SK-N-SH (cell line): ENCODE results near the gene MYO10. TPM values are rescaled to one million over a fixed set of nuclear protein-coding genes. Genes with fewer than 3 reads are reported as not detected.

Source experiments
- CTCF ChIA-PET: fragments of 300-600, 350-600 bp; formaldehyde crosslinking; extraction: SDS; loops from one replicate; lab custom pipeline; 2021; lab: Yijun Ruan, JAX
- POLR2A ChIA-PET: fragments of 350-600 bp; sonication (Branson Sonifier 250); formaldehyde crosslinking; extraction: SDS; loops from one replicate; lab custom pipeline; 2020; ENCODE audit warnings: antibody characterized with exemption, inconsistent platforms; lab: Yijun Ruan, JAX
- DNase-seq: peaks from one replicate; pipeline ENCODE4 v3.0.0; 2012
- H2AFZ ChIP-seq: fragments of 200-600 bp; sonication (generic); 2 replicates; pipeline ENCODE4 v1.8.1; 2016; ENCODE audit warnings: antibody characterized with exemption, mild to moderate bottlenecking, low read depth
- H3F3A ChIP-seq: fragments of 200-600 bp; sonication (generic); replicated peaks from 2 replicates; pipeline ENCODE3; 2016; ENCODE audit warnings: antibody characterized with exemption, mild to moderate bottlenecking; ENCODE audit not compliant: insufficient read depth
- H3K27ac ChIP-seq, 2 experiments: fragments of 200-500 bp in 1 of 2; fragments of 200-600 bp in 1 of 2; sonication (Bioruptor generic) in 1 of 2; sonication (generic), shearing (Covaris generic) in 1 of 2; 2 replicates each; pipeline versions ENCODE4 v1.5.1 to v1.6.1; 2014 to 2016; ENCODE audit warnings: low read depth in 2 of 2, inconsistent platforms in 1 of 2, low read length in 1 of 2, mild to moderate bottlenecking in 1 of 2, mixed read lengths in 1 of 2
- H3K27me3 ChIP-seq: fragments of 200-600 bp; sonication (generic), shearing (Covaris generic); 2 replicates; pipeline ENCODE4 v1.6.1; 2016; ENCODE audit warnings: mixed run types; ENCODE audit not compliant: insufficient read depth
- H3K36me3 ChIP-seq, 2 experiments: fragments of 200-500 bp in 1 of 2; fragments of 200-600 bp in 1 of 2; sonication (Bioruptor generic) in 1 of 2; sonication (generic) in 1 of 2; replicated peaks in 1 of 2; 2 replicates each; pipeline versions ENCODE3 to v1.5.1; 2014 to 2016; ENCODE audit warnings: low read length in 1 of 2, mild to moderate bottlenecking in 1 of 2; ENCODE audit not compliant: insufficient read depth in 2 of 2, control insufficient read depth in 1 of 2
- H3K4me1 ChIP-seq, 2 experiments: fragments of 200-500 bp in 1 of 2; fragments of 200-600 bp in 1 of 2; sonication (Bioruptor generic) in 1 of 2; sonication (generic), shearing (Covaris generic) in 1 of 2; 2 replicates each; pipeline versions ENCODE4 v1.5.1 to v1.6.1; 2014 to 2016; ENCODE audit warnings: low read depth in 1 of 2, low read length in 1 of 2, mixed run types in 1 of 2; ENCODE audit not compliant: insufficient read depth in 2 of 2, control insufficient read depth in 1 of 2
- H3K4me2 ChIP-seq: fragments of 200-600 bp; sonication (generic), shearing (Covaris generic); 2 replicates; pipeline ENCODE4 v1.6.1; 2017; ENCODE audit warnings: mixed run types
- H3K4me3 ChIP-seq, 2 experiments: fragments of 200-500 bp in 1 of 2; fragments of 200-600 bp in 1 of 2; sonication (Bioruptor generic) in 1 of 2; sonication (generic), shearing (Covaris generic) in 1 of 2; 2 replicates each; pipeline versions ENCODE4 v1.5.1 to v1.8.1; 2014 to 2016; ENCODE audit warnings: low read depth in 2 of 2, inconsistent platforms in 1 of 2, low read length in 1 of 2, mild to moderate bottlenecking in 1 of 2, mixed read lengths in 1 of 2, moderate library complexity in 1 of 2
- H3K79me2 ChIP-seq: fragments of 200-600 bp; sonication (generic); 2 replicates; pipeline ENCODE4 v1.8.1; 2017; ENCODE audit warnings: mild to moderate bottlenecking; ENCODE audit not compliant: insufficient read depth
- H3K9ac ChIP-seq: fragments of 200-600 bp; sonication (generic); 2 replicates; pipeline ENCODE4 v1.6.1; 2017; ENCODE audit warnings: mixed run types
- H3K9me2 ChIP-seq: fragments of 200-600 bp; sonication (generic); 2 replicates; pipeline ENCODE4 v1.6.1; 2017; ENCODE audit warnings: mixed run types
- H3K9me3 ChIP-seq: fragments of 200-600 bp; sonication (generic); 2 replicates; pipeline ENCODE4 v1.6.1; 2017; ENCODE audit warnings: mixed run types, mild to moderate bottlenecking, moderate library complexity
- H4K20me1 ChIP-seq: fragments of 200-600 bp; sonication (generic); 2 replicates; pipeline ENCODE4 v1.6.1; 2017; ENCODE audit warnings: mild to moderate bottlenecking, mixed run types; ENCODE audit not compliant: insufficient read depth
- CHD2 ChIP-seq: fragments of 150-350 bp; IDR thresholded peaks from 2 replicates; pipeline ENCODE4 v1.6.1; 2018; ENCODE audit warnings: low read length; ENCODE audit not compliant: partially characterized antibody
- FOSL2 ChIP-seq: IDR thresholded peaks from 2 replicates; pipeline ENCODE4 v1.4.0; 2012; ENCODE audit warnings: low read depth, mild to moderate bottlenecking, moderate library complexity, borderline replicate concordance
- FOXJ3 ChIP-seq: sonication (generic); formaldehyde crosslinking; IDR thresholded peaks from 2 replicates; pipeline ENCODE4 v1.5.1; 2020; ENCODE audit warnings: mild to moderate bottlenecking, missing genetic modification reagents
- FOXM1 ChIP-seq: IDR thresholded peaks from 2 replicates; pipeline ENCODE4 v1.4.0; 2012; ENCODE audit warnings: low read depth, mild to moderate bottlenecking
- JUND ChIP-seq: IDR thresholded peaks from 2 replicates; pipeline ENCODE4 v1.4.0; 2012
- MXI1 ChIP-seq: IDR thresholded peaks from 2 replicates; pipeline ENCODE4 v1.6.1; 2012; ENCODE audit warnings: mild to moderate bottlenecking, low read depth, low read length, improper control_type of control experiment
- RAD21 ChIP-seq: IDR thresholded peaks from 2 replicates; pipeline ENCODE4 v1.6.1; 2012; ENCODE audit warnings: mild to moderate bottlenecking, low read length
- RCOR1 ChIP-seq: fragments of 150-350 bp; IDR thresholded peaks from 2 replicates; pipeline ENCODE4 v1.6.1; 2017; ENCODE audit warnings: antibody characterized with exemption, low read length
- RXRA ChIP-seq: IDR thresholded peaks from 2 replicates; pipeline ENCODE4 v1.4.0; 2012; ENCODE audit warnings: low read depth, mild to moderate bottlenecking, borderline replicate concordance
- SIN3A ChIP-seq: IDR thresholded peaks from 2 replicates; pipeline ENCODE4 v1.6.1; 2012; ENCODE audit warnings: low read depth, mild to moderate bottlenecking, low read length, moderate library complexity, borderline replicate concordance
- SMC3 ChIP-seq: IDR thresholded peaks from 2 replicates; pipeline ENCODE4 v1.6.1; 2012; ENCODE audit warnings: low read depth, low read length, improper control_type of control experiment
- TAF1 ChIP-seq: IDR thresholded peaks from 2 replicates; pipeline ENCODE4 v1.6.1; 2012; ENCODE audit warnings: low read depth, mild to moderate bottlenecking, low read length, moderate library complexity, borderline replicate concordance
- WGBS: methylation state at CpG from one replicate; pipeline ENCODE4 v1.1.6; 2017; ENCODE audit warnings: low lambda C conversion rate; 5-methylcytosine and 5-hydroxymethylcytosine counted together
- polyA plus RNA-seq, 3 experiments: library from polyadenylated mRNA; depleted of rRNA; stranded (reverse); fragments of >200 nt; gene quantifications; 2 replicates each; pipeline ENCODE4 v1.2.3, GENCODE V29; 2012
- TF ChIP-seq, protein P1 (sequence below): fragments of 200-600 bp; sonication (generic); IDR thresholded peaks from 2 replicates; pipeline ENCODE4 v1.6.1; 2017; ENCODE audit warnings: antibody characterized with exemption, mild to moderate bottlenecking, moderate library complexity
- TF ChIP-seq, protein P2 (sequence below): IDR thresholded peaks from 2 replicates; pipeline ENCODE4 v1.6.1; 2012; ENCODE audit warnings: mild to moderate bottlenecking, low read depth, low read length, moderate library complexity
- TF ChIP-seq, protein P3 (sequence below): IDR thresholded peaks from 2 replicates; pipeline ENCODE4 v1.4.0; 2012; ENCODE audit warnings: low read depth, borderline replicate concordance
- TF ChIP-seq, protein P4 (sequence below): IDR thresholded peaks from 2 replicates; pipeline ENCODE4; 2012
- TF ChIP-seq, protein P5 (sequence below): IDR thresholded peaks from 2 replicates; pipeline ENCODE4 v1.4.0; 2012; ENCODE audit warnings: low read depth
- TF ChIP-seq, protein P6 (sequence below): IDR thresholded peaks from 2 replicates; pipeline ENCODE4 v1.4.0; 2012; ENCODE audit warnings: low read depth, borderline replicate concordance
- TF ChIP-seq, protein P7 (sequence below): fragments of 150-350 bp; IDR thresholded peaks from 2 replicates; pipeline ENCODE4 v1.6.1; 2016; ENCODE audit warnings: mild to moderate bottlenecking, low read depth, low read length
- TF ChIP-seq, protein P8 (sequence below): fragments of 150-350 bp; IDR thresholded peaks from 2 replicates; pipeline ENCODE4 v1.6.1; 2017; ENCODE audit warnings: antibody characterized with exemption, low read length, low read depth, borderline replicate concordance

MYO10 gene
- polyA plus RNA-seq, 1 of the 3 experiments (the other 2 are of a cell fraction): 8.1 TPM

DNA sequence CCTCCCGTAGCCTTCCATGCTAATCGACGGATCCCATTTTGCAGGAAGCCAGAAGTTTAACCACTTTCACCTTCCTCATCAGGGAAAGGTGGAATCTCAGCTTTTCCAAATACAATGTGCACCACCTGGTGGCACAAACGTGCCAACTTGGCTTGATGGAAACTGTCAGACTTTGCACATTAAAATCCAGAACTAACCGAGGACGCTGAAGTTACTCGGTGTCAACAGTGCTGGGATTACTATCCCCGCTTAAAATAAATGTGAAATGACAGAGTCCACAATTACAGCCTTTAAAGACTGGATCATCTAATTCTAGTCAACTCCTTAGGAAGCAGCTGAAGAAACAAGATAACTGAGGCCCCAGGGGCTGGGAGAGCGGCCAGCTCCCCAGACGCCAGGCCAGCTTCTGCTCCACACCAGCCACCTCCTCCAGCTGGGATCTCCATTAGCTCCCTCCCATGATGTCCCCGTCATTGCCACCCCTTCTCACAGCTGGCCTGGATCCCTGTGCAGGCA is 269.1 kb downstream of the MYO10 start:
- H3K27ac ChIP-seq: peak overlapping the region in 1 of 2 experiments; percentile 18; a peak in 1 of 4 replicates
- ChIA-PET POLR2A (interaction anchor here (0.9 kb wide), 1 partner anchor 177 kb away, joined by 3 read pairs; no protein-coding TSS in a partner anchor), CTCF (interaction anchor here (0.6 to 7.8 kb wide), 43 partner anchors 9 to 537 kb away, joined by 3 to 74 read pairs (median 4); no protein-coding TSS in a partner anchor)
- H3K9me2 ChIP-seq: no peaks in the 10 kb centered on the region
- no peak overlapping the region for H2AFZ ChIP-seq
- peaks cover 19 to 66% of the 10 kb centered on the region in 2 experiments for H3K36me3 ChIP-seq
- H3K4me1 ChIP-seq: peaks cover 0 to 21% of the 10 kb centered on the region in 2 experiments; a peak in 2 of 4 replicates
- peaks cover 17% of the 10 kb centered on the region for H3F3A ChIP-seq
- peak; percentile 64 for DNase-seq
- H3K27me3 ChIP-seq: no peaks in the 10 kb centered on the region
- no peak overlapping the region for H3K9ac ChIP-seq
- WGBS: 58% methylated on average over 11 of the region's 11 CpGs
- H3K9me3 ChIP-seq: no peaks in the 10 kb centered on the region
- peaks cover 41% of the 10 kb centered on the region for H4K20me1 ChIP-seq
- peaks cover 3% of the 10 kb centered on the region for H3K79me2 ChIP-seq
- H3K4me2 ChIP-seq: no peak overlapping the region
- H3K4me3 ChIP-seq: no peak overlapping the region
- TF ChIP-seq, protein P1, sequence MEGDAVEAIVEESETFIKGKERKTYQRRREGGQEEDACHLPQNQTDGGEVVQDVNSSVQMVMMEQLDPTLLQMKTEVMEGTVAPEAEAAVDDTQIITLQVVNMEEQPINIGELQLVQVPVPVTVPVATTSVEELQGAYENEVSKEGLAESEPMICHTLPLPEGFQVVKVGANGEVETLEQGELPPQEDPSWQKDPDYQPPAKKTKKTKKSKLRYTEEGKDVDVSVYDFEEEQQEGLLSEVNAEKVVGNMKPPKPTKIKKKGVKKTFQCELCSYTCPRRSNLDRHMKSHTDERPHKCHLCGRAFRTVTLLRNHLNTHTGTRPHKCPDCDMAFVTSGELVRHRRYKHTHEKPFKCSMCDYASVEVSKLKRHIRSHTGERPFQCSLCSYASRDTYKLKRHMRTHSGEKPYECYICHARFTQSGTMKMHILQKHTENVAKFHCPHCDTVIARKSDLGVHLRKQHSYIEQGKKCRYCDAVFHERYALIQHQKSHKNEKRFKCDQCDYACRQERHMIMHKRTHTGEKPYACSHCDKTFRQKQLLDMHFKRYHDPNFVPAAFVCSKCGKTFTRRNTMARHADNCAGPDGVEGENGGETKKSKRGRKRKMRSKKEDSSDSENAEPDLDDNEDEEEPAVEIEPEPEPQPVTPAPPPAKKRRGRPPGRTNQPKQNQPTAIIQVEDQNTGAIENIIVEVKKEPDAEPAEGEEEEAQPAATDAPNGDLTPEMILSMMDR: peak; percentile 42
- TF ChIP-seq MXI1 (peak; percentile 39; the same call in 1 of the 2 replicates), CHD2 (no peak), RXRA (no peak), JUND (no peak), SMC3 (peak; percentile 75), RCOR1 (peak; percentile 44), FOXM1 (no peak), SIN3A (no peak), RAD21 (peak; percentile 80), FOSL2 (no peak), TAF1 (no peak), FOXJ3 (CRISPR knock-in tag) (peak; percentile 37; the same call in 1 of the 2 replicates)
- TF ChIP-seq, protein P2, sequence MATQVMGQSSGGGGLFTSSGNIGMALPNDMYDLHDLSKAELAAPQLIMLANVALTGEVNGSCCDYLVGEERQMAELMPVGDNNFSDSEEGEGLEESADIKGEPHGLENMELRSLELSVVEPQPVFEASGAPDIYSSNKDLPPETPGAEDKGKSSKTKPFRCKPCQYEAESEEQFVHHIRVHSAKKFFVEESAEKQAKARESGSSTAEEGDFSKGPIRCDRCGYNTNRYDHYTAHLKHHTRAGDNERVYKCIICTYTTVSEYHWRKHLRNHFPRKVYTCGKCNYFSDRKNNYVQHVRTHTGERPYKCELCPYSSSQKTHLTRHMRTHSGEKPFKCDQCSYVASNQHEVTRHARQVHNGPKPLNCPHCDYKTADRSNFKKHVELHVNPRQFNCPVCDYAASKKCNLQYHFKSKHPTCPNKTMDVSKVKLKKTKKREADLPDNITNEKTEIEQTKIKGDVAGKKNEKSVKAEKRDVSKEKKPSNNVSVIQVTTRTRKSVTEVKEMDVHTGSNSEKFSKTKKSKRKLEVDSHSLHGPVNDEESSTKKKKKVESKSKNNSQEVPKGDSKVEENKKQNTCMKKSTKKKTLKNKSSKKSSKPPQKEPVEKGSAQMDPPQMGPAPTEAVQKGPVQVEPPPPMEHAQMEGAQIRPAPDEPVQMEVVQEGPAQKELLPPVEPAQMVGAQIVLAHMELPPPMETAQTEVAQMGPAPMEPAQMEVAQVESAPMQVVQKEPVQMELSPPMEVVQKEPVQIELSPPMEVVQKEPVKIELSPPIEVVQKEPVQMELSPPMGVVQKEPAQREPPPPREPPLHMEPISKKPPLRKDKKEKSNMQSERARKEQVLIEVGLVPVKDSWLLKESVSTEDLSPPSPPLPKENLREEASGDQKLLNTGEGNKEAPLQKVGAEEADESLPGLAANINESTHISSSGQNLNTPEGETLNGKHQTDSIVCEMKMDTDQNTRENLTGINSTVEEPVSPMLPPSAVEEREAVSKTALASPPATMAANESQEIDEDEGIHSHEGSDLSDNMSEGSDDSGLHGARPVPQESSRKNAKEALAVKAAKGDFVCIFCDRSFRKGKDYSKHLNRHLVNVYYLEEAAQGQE: no peak
- TF ChIP-seq, protein P3, sequence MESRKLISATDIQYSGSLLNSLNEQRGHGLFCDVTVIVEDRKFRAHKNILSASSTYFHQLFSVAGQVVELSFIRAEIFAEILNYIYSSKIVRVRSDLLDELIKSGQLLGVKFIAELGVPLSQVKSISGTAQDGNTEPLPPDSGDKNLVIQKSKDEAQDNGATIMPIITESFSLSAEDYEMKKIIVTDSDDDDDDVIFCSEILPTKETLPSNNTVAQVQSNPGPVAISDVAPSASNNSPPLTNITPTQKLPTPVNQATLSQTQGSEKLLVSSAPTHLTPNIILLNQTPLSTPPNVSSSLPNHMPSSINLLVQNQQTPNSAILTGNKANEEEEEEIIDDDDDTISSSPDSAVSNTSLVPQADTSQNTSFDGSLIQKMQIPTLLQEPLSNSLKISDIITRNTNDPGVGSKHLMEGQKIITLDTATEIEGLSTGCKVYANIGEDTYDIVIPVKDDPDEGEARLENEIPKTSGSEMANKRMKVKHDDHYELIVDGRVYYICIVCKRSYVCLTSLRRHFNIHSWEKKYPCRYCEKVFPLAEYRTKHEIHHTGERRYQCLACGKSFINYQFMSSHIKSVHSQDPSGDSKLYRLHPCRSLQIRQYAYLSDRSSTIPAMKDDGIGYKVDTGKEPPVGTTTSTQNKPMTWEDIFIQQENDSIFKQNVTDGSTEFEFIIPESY: no peak
- TF ChIP-seq, protein P4, sequence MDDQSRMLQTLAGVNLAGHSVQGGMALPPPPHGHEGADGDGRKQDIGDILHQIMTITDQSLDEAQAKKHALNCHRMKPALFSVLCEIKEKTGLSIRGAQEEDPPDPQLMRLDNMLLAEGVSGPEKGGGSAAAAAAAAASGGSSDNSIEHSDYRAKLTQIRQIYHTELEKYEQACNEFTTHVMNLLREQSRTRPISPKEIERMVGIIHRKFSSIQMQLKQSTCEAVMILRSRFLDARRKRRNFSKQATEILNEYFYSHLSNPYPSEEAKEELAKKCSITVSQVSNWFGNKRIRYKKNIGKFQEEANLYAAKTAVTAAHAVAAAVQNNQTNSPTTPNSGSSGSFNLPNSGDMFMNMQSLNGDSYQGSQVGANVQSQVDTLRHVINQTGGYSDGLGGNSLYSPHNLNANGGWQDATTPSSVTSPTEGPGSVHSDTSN: no peak
- TF ChIP-seq, protein P5, sequence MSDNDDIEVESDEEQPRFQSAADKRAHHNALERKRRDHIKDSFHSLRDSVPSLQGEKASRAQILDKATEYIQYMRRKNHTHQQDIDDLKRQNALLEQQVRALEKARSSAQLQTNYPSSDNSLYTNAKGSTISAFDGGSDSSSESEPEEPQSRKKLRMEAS: no peak
- TF ChIP-seq, protein P6, sequence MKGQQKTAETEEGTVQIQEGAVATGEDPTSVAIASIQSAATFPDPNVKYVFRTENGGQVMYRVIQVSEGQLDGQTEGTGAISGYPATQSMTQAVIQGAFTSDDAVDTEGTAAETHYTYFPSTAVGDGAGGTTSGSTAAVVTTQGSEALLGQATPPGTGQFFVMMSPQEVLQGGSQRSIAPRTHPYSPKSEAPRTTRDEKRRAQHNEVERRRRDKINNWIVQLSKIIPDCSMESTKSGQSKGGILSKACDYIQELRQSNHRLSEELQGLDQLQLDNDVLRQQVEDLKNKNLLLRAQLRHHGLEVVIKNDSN: no peak
- TF ChIP-seq, protein P7, sequence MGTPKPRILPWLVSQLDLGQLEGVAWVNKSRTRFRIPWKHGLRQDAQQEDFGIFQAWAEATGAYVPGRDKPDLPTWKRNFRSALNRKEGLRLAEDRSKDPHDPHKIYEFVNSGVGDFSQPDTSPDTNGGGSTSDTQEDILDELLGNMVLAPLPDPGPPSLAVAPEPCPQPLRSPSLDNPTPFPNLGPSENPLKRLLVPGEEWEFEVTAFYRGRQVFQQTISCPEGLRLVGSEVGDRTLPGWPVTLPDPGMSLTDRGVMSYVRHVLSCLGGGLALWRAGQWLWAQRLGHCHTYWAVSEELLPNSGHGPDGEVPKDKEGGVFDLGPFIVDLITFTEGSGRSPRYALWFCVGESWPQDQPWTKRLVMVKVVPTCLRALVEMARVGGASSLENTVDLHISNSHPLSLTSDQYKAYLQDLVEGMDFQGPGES: no peak
- TF ChIP-seq, protein P8, sequence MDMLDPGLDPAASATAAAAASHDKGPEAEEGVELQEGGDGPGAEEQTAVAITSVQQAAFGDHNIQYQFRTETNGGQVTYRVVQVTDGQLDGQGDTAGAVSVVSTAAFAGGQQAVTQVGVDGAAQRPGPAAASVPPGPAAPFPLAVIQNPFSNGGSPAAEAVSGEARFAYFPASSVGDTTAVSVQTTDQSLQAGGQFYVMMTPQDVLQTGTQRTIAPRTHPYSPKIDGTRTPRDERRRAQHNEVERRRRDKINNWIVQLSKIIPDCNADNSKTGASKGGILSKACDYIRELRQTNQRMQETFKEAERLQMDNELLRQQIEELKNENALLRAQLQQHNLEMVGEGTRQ: no peak
